Neural crest cell (in vitro differentiated cells): ENCODE data around the gene DDX54. TPM values are rescaled to one million over a fixed set of nuclear protein-coding genes. Genes with fewer than 3 reads are reported as not detected.

Experiments used
- DNase-seq: peaks from one replicate; pipeline ENCODE4 v3.0.0; 2021; ENCODE audit warnings: low read depth, mixed read lengths, low spot score
- H3K27ac Mint-ChIP-seq: one replicate; pipeline ENCODE4 v1.8.0; 2021; ENCODE audit warnings: mild to moderate bottlenecking, mixed read lengths; ENCODE audit not compliant: unreplicated experiment
- H3K27me3 Mint-ChIP-seq: 2 replicates; pipeline ENCODE4 v1.8.0; 2021; ENCODE audit warnings: low read depth, mild to moderate bottlenecking, mixed read lengths
- H3K36me3 Mint-ChIP-seq: 2 replicates; pipeline ENCODE4 v1.8.0; 2021; ENCODE audit warnings: low read depth, mild to moderate bottlenecking, mixed read lengths
- H3K4me1 Mint-ChIP-seq: 2 replicates; pipeline ENCODE4 v1.8.0; 2021; ENCODE audit warnings: mixed read lengths
- H3K4me3 Mint-ChIP-seq: one replicate; pipeline ENCODE4 v1.8.0; 2021; ENCODE audit warnings: mild to moderate bottlenecking, mixed read lengths
- H3K9me3 Mint-ChIP-seq: 2 replicates; pipeline ENCODE4 v1.8.0; 2021; ENCODE audit warnings: mixed read lengths
- total RNA-seq: library from RNA; stranded (reverse); gene quantifications from 2 replicates; pipeline ENCODE4 v1.2.1, GENCODE V29; 2021
- TF ChIP-seq, protein P1 (sequence below): fragments of 200-600 bp; sonication (generic); conservative IDR thresholded peaks from 2 replicates; pipeline ENCODE4 v1.5.0; 2021; ENCODE audit warnings: antibody characterized with exemption, mild to moderate bottlenecking

Gene DDX54
- total RNA-seq, 1 donor from 2014 or later: 69.7 TPM

DNA sequence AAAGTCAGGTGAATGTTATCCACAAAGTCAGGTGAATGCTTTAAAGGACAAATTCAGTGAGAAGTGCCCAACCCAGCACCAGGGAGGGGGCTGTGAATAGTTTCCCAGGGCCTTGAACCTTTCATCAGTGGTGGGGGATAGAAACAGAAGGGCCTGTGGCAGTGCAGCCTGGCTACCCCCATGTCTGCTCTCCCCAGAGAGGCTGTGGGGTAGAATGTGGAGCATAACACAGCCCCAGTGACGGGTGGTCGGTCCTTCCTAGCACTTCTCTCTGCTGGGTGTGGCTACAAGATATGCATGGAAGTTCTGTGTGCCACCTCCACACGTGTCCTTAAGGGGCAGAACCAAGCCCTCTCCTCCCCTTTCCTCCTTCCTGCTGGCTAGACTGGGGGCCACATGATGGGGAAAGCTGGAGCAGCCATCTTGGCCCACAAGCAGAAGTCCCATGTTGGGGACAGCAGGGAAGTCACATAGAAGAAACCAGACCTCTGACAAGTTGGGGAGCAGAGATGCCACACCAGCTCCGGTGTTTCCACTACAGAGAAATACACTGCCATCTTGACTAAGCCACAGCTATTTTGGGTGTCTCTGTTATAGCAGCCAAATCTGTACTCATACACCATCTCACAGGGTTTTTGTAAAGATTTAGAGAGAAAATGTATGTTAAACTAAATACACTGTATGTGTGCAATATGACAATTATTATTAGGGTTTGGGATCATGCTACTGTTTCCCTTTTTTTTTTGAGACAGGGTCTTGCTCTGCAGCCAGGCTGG, 17.2 kb upstream of the DDX54 start:
- Mint-ChIP-seq H3K9me3 (no peaks in the 10 kb centered on the region), H3K4me3 (no peak overlapping the region), H3K36me3 (peaks cover 5% of the 10 kb centered on the region), H3K27me3 (no peaks in the 10 kb centered on the region), H3K4me1 (peaks cover 4% of the 10 kb centered on the region), H3K27ac (no peak overlapping the region)
- TF ChIP-seq, protein P1, sequence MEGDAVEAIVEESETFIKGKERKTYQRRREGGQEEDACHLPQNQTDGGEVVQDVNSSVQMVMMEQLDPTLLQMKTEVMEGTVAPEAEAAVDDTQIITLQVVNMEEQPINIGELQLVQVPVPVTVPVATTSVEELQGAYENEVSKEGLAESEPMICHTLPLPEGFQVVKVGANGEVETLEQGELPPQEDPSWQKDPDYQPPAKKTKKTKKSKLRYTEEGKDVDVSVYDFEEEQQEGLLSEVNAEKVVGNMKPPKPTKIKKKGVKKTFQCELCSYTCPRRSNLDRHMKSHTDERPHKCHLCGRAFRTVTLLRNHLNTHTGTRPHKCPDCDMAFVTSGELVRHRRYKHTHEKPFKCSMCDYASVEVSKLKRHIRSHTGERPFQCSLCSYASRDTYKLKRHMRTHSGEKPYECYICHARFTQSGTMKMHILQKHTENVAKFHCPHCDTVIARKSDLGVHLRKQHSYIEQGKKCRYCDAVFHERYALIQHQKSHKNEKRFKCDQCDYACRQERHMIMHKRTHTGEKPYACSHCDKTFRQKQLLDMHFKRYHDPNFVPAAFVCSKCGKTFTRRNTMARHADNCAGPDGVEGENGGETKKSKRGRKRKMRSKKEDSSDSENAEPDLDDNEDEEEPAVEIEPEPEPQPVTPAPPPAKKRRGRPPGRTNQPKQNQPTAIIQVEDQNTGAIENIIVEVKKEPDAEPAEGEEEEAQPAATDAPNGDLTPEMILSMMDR: no peak
- no peak for DNase-seq

DNA sequence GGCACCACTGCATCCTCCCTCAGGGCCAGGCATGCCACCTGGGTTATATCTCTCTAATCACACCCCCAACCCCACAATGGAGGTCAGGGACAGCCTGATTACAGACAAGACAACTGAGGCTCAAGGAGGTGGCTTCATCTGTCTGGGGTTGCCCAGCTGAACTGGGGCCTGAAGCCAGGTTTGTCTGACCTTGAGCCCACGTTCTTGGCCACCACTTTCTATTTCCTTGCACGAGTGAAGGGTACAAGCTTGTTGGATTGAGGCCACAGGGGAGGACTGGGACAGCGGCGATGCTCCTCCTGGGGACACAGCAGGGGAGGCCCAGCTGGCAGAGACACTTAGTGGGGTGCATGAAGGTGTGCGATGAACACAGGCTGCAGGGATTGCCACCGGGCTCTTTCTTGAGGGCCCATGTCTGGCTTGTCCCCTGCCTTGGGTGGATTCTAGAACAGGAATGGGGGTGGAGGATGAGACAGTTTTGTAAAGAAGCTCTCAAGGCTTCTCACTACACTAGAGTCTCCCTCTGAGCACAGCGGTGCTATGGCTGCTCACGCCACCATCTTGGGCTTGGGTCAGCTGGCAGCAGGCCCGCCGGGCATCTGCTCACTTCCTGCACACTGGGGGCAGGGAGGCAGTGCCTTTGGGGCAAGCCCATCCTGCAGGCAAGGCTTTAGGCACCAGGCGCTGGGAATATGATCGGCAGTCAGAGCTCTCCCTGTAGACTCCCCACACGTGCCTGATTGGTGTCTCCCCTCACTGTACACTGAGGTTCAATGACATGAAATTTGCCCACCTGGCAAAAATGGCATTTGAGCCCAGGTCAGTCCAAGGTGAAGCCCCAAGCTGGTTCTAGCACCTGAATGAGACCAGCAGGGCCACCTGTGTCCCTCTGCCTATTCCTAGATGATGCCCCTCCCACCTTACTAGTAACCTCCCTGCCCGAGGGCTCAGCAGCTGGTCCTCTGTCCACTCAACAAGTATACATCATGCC, 16.2 kb upstream of the DDX54 start:
- Mint-ChIP-seq H3K36me3 (peaks cover 4% of the 10 kb centered on the region), H3K4me1 (peaks cover 3% of the 10 kb centered on the region), H3K27ac (no peak overlapping the region), H3K9me3 (no peaks in the 10 kb centered on the region), H3K4me3 (no peak overlapping the region), H3K27me3 (no peaks in the 10 kb centered on the region)
- DNase-seq: no peak
- TF ChIP-seq, protein P1: no peak

DNA sequence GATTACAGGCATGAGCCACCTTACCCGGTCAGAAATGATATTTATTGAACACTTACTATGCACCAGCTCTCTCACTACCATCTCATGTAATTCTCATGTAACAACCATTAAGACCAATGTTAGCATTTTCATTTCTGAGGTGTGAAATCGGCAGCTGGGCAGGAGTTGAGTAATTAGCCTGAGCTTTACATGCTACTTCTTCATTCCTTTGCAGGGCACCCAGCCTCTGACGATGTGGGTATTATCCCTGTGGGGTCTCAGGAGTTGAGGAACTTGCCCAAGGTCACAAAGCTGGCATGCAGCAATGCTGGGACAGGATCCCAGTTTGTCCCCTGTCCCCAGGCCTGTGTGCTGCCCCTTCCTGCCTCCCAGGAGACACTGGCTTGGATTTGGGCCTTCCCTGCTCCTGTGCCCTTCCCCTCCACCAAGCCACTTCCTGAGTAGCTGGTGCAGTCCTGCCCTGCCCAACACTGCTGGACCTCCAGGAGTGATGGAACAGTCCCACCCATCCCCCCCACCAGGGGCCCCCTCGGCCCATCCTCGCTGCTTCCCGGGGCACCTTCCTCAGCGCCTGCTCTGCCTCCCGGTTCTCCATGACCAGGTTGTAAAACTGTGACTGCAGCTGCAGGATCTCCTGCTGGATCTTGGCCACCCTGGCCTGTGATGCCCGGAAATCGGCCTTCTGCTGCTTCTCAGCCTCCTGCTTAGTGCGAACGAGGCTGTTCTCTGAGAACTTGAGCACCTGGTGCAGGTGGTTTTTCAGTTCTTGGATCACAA, 14.9 kb upstream of the DDX54 start:
- Mint-ChIP-seq H3K27ac (no peak overlapping the region), H3K36me3 (no peaks in the 10 kb centered on the region), H3K27me3 (no peaks in the 10 kb centered on the region), H3K4me3 (no peak overlapping the region), H3K4me1 (peaks cover 4% of the 10 kb centered on the region), H3K9me3 (no peaks in the 10 kb centered on the region)
- no peak for DNase-seq
- TF ChIP-seq, protein P1: no peak

DNA sequence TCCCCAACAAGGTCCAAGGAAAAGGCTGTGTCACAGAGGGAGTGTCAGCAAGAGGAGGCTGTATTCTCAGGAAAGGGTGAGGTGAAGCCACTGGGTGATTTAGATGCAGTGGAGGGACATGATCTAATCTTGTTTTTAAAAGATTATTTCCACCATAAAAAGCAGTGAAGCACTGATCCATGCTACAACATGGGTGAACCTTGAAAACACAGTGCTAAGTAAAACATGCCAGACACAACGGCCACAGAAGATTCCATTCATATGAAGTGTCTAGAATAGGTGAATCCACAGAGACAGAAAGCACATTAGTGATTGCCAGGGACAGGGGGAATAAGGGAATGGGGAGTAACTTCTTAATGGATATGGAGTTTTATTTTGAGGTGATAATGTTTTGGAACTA, 13.0 kb upstream of the DDX54 start:
- H3K27ac Mint-ChIP-seq: no peak overlapping the region

More for the DNA sequence above, 13.0 kb upstream of the DDX54 start:
- TF ChIP-seq, protein P1: no peak
- Mint-ChIP-seq H3K4me1 (peaks cover 10% of the 10 kb centered on the region), H3K9me3 (no peaks in the 10 kb centered on the region), H3K36me3 (no peaks in the 10 kb centered on the region), H3K27me3 (no peaks in the 10 kb centered on the region), H3K4me3 (no peak overlapping the region)
- DNase-seq: no peak
